Central memory CD8-positive, alpha-beta T cell (primary cell): ENCODE results near the gene CA11.
A peak's percentile ranks its signal among the peaks of the same experiment; 100 is the strongest.

Experiments
- ATAC-seq: fragments of 150-1000 bp; cut with Tn5 transposase; replicated peaks from 2 replicates; pipeline ENCODE4 v1.10.0; 2022; ENCODE audit warnings: mild to moderate bottlenecking, moderate FRiP score, moderate number of reproducible peaks; ENCODE audit not compliant: poor library complexity, severe bottlenecking; ENCODE audit errors: extremely low read depth
- DNase-seq, 2 donors: peaks; one replicate each; pipeline ENCODE4 v3.0.0; 2021; ENCODE audit warnings: low spot score in 2 of 2
- H3K27ac Mint-ChIP-seq: one replicate; pipeline ENCODE4 v1.8.0; 2022; ENCODE audit warnings: low read depth, mild to moderate bottlenecking, moderate library complexity, mixed read lengths
- H3K27me3 Mint-ChIP-seq: one replicate; pipeline ENCODE4 v1.8.0; 2022; ENCODE audit warnings: mixed read lengths
- H3K36me3 Mint-ChIP-seq: one replicate; pipeline ENCODE4 v1.8.0; 2022; ENCODE audit warnings: mild to moderate bottlenecking, moderate library complexity, mixed read lengths; ENCODE audit not compliant: insufficient read depth
- H3K4me1 Mint-ChIP-seq: one replicate; pipeline ENCODE4 v1.8.0; 2022; ENCODE audit warnings: mixed read lengths
- H3K4me3 Mint-ChIP-seq: one replicate; pipeline ENCODE4 v1.8.0; 2022; ENCODE audit warnings: mild to moderate bottlenecking, moderate library complexity, mixed read lengths
- H3K9me3 Mint-ChIP-seq: one replicate; pipeline ENCODE4 v1.8.0; 2022; ENCODE audit warnings: mixed read lengths

The CA11 gene

GRCh38 chr19:48628486-48629296, 17.3 kb downstream of the CA11 start:
- DNase-seq: no peak
- ATAC-seq: no peak
- Mint-ChIP-seq H3K4me3 (no peak overlapping the region), H3K27ac (no peak overlapping the region), H3K27me3 (no peaks in the 10 kb centered on the region), H3K4me1 (peaks cover 29% of the 10 kb centered on the region), H3K36me3 (peaks cover 23% of the 10 kb centered on the region), H3K9me3 (no peaks in the 10 kb centered on the region)

- no peaks in the 10 kb centered on the region for H3K9me3 Mint-ChIP-seq
- no peak for DNase-seq
- no peak overlapping the region for H3K27ac Mint-ChIP-seq
- peaks cover 35% of the 10 kb centered on the region for H3K4me1 Mint-ChIP-seq
- H3K36me3 Mint-ChIP-seq: peaks cover 23% of the 10 kb centered on the region
- no peaks in the 10 kb centered on the region for H3K27me3 Mint-ChIP-seq
- no peak for ATAC-seq
- H3K4me3 Mint-ChIP-seq: no peak overlapping the region
These were observed 18.1 kb downstream of the CA11 start for GRCh38 chr19:48627865-48628314.

- H3K36me3 Mint-ChIP-seq: peaks cover 24% of the 10 kb centered on the region
- H3K4me1 Mint-ChIP-seq: peaks cover 35% of the 10 kb centered on the region
- no peaks in the 10 kb centered on the region for H3K27me3 Mint-ChIP-seq
- H3K4me3 Mint-ChIP-seq: no peak overlapping the region
- H3K9me3 Mint-ChIP-seq: no peaks in the 10 kb centered on the region
- no peak for ATAC-seq
- no peak overlapping the region for H3K27ac Mint-ChIP-seq
- DNase-seq: no peak
These were observed 18.7 kb downstream of the CA11 start for GRCh38 chr19:48627201-48627864.

GRCh38 chr19:48625891-48626327, 20.1 kb downstream of the CA11 start:
- peaks cover 16% of the 10 kb centered on the region for H3K36me3 Mint-ChIP-seq
- ATAC-seq: no peak
- H3K27me3 Mint-ChIP-seq: no peaks in the 10 kb centered on the region
- peaks cover 35% of the 10 kb centered on the region for H3K4me1 Mint-ChIP-seq
- no peak overlapping the region for H3K27ac Mint-ChIP-seq
- no peaks in the 10 kb centered on the region for H3K9me3 Mint-ChIP-seq
- DNase-seq: no peak
- no peak overlapping the region for H3K4me3 Mint-ChIP-seq

GRCh38 chr19:48624791-48625723, 20.9 kb downstream of the CA11 start:
- ATAC-seq: no peak
- Mint-ChIP-seq H3K4me3 (peak overlapping the region; percentile 77), H3K4me1 (peaks cover 38% of the 10 kb centered on the region)

GRCh38 chr19:48624067-48624594, 21.9 kb downstream of the CA11 start:
- Mint-ChIP-seq H3K36me3 (peaks cover 21% of the 10 kb centered on the region), H3K9me3 (no peaks in the 10 kb centered on the region), H3K4me1 (peaks cover 46% of the 10 kb centered on the region), H3K27ac (peak overlapping the region; percentile 85), H3K4me3 (peak overlapping the region; percentile 77), H3K27me3 (no peaks in the 10 kb centered on the region)
- peak; percentile 80 to 81 for DNase-seq
- peak; percentile 74 for ATAC-seq

More at GRCh38 chr19:48624791-48625723, 20.9 kb downstream of the CA11 start:
- Mint-ChIP-seq H3K27ac (no peak overlapping the region), H3K27me3 (no peaks in the 10 kb centered on the region), H3K36me3 (peaks cover 16% of the 10 kb centered on the region), H3K9me3 (no peaks in the 10 kb centered on the region)
- no peak for DNase-seq

- Mint-ChIP-seq H3K27ac (peak overlapping the region; percentile 85), H3K4me1 (peaks cover 45% of the 10 kb centered on the region), H3K36me3 (peaks cover 27% of the 10 kb centered on the region), H3K27me3 (no peaks in the 10 kb centered on the region), H3K9me3 (no peaks in the 10 kb centered on the region), H3K4me3 (peak overlapping the region; percentile 77)
- no peak for ATAC-seq
- DNase-seq: no peak
These were observed 22.4 kb downstream of the CA11 start for GRCh38 chr19:48623556-48624066.

GRCh38 chr19:48619692-48620585, 26.0 kb downstream of the CA11 start:
- Mint-ChIP-seq H3K4me1 (peaks cover 57% of the 10 kb centered on the region), H3K9me3 (no peaks in the 10 kb centered on the region), H3K36me3 (peaks cover 34% of the 10 kb centered on the region), H3K27ac (peak overlapping the region; percentile 95), H3K27me3 (no peaks in the 10 kb centered on the region), H3K4me3 (peak overlapping the region; percentile 93)
- no peak for DNase-seq
- ATAC-seq: no peak

- Mint-ChIP-seq H3K4me1 (peaks cover 50% of the 10 kb centered on the region), H3K4me3 (peak within 1 kb of the TSS; percentile 93), H3K36me3 (peaks cover 33% of the 10 kb centered on the region), H3K27me3 (no peaks in the 10 kb centered on the region), H3K27ac (peak within 1 kb of the TSS; percentile 95), H3K9me3 (no peaks in the 10 kb centered on the region)
- DNase-seq (peak; percentile 88 to 94), ATAC-seq (peak; percentile 81)
These were observed 26.9 kb downstream of the CA11 start, which contains the start of the genes RPL18 and SPHK2 for GRCh38 chr19:48618916-48619691. TSS of gene RPL18 (minus strand) at chr19:48619178. CDS start at chr19:48619143, 35 bp downstream. TSS of gene SPHK2 (plus strand) at chr19:48619506. CDS start at chr19:48620515, 1,009 bp downstream.

GRCh38 chr19:48618278-48618915, 27.6 kb downstream of the CA11 start:
- Mint-ChIP-seq H3K4me3 (peak overlapping the region; percentile 93), H3K36me3 (peaks cover 34% of the 10 kb centered on the region), H3K27ac (peak overlapping the region; percentile 95), H3K4me1 (peaks cover 48% of the 10 kb centered on the region), H3K9me3 (no peaks in the 10 kb centered on the region), H3K27me3 (no peaks in the 10 kb centered on the region)
- ATAC-seq (no peak), DNase-seq (no peak)
